Measurements from ENCODE around the gene NDUFA5.
A peak's percentile ranks its signal among the peaks of the same experiment; 100 is the strongest.
"Not testable (repeated sequence)": the region's sequence is repeated elsewhere in the genome, so short reads cannot be mapped to it uniquely, and the experiment has no call there.

The NDUFA5 gene

GRCh38 chr7:123555484-123555883 is 2.1 kb downstream of the NDUFA5 start:
- no peak for DNase-seq

- no peak for DNase-seq
Observed at GRCh38 chr7:123553159-123553558, 4.5 kb downstream of the NDUFA5 start.

- no peak for DNase-seq
Observed at GRCh38 chr7:123552641-123553040, 5.0 kb downstream of the NDUFA5 start.

- not testable (repeated sequence) for DNase-seq
Observed at GRCh38 chr7:123552134-123552533, 5.5 kb downstream of the NDUFA5 start.

- DNase-seq, result no peak
Observed at GRCh38 chr7:123548406-123548805, 9.2 kb downstream of the NDUFA5 start.

GRCh38 chr7:123539871-123540270 is 17.7 kb downstream of the NDUFA5 start:
- DNase-seq, result no peak

GRCh38 chr7:123538897-123539296 is 18.7 kb downstream of the NDUFA5 start:
- no peak for DNase-seq

- no peak for DNase-seq
Observed at GRCh38 chr7:123538189-123538714, 19.4 kb downstream of the NDUFA5 start.

- peak; percentile 61 for DNase-seq
Observed at GRCh38 chr7:123537026-123537642, 20.5 kb downstream of the NDUFA5 start.

- DNase-seq, result no peak
Observed at GRCh38 chr7:123535517-123535916, 22.1 kb downstream of the NDUFA5 start.

GRCh38 chr7:123534383-123535260 is 23.0 kb downstream of the NDUFA5 start, which contains the start of gene IQUB:
IQUB (minus strand) TSS chr7:123534595; CDS start chr7:123512340, 22,255 bp downstream.
- DNase-seq, result peak; percentile 95

- DNase-seq, result peak; percentile 44
Observed at GRCh38 chr7:123533929-123534382, 23.7 kb downstream of the NDUFA5 start.

GRCh38 chr7:123533553-123533917 is 24.1 kb downstream of the NDUFA5 start:
- no peak for DNase-seq

GRCh38 chr7:123532788-123533552 is 24.6 kb downstream of the NDUFA5 start:
- peak; percentile 43 for DNase-seq

GRCh38 chr7:123532343-123532742 is 25.3 kb downstream of the NDUFA5 start:
- DNase-seq, result not testable (repeated sequence)

- not testable (repeated sequence) for DNase-seq
Observed at GRCh38 chr7:123530035-123530591, 27.5 kb downstream of the NDUFA5 start.

GRCh38 chr7:123528265-123528664 is 29.4 kb downstream of the NDUFA5 start:
- no peak for DNase-seq

- not testable (repeated sequence) for DNase-seq
Observed at GRCh38 chr7:123527712-123528225, 29.8 kb downstream of the NDUFA5 start.

- DNase-seq, result not testable (repeated sequence)
Observed at GRCh38 chr7:123526533-123526932, 31.1 kb downstream of the NDUFA5 start.

GRCh38 chr7:123522066-123522465 is 35.6 kb downstream of the NDUFA5 start:
- no peak for DNase-seq

- no peak for DNase-seq
Observed at GRCh38 chr7:123505221-123505620, 52.4 kb downstream of the NDUFA5 start.

- DNase-seq, result no peak
Observed at GRCh38 chr7:123502201-123502600, 55.4 kb downstream of the NDUFA5 start.

All from CD4-positive, alpha-beta T cell treated with Interleukin-21 for 1 hour (primary cell).